ENCODE measurements around the gene CYP1A2.

DNA sequence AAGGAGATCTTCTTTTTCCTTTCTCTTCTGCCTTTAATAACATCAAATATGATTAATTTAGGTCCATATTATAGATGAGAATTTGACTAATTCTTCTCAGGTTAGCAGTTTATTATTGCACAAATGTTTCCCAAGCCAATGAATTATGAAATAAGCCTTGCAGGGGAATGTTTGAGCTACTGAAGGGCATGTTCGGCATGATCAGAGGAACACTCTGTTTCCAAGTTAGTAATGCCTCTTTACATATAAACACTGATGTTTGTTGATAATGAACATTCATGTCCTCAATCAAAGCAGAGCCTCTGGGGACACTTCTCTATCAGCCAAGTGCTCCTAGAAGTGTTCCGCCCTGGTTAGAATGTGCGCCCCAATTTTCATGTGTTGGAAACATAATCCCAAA is 13.3 kb upstream of the CYP1A2 start:
- TF ChIP-seq, protein P1, sequence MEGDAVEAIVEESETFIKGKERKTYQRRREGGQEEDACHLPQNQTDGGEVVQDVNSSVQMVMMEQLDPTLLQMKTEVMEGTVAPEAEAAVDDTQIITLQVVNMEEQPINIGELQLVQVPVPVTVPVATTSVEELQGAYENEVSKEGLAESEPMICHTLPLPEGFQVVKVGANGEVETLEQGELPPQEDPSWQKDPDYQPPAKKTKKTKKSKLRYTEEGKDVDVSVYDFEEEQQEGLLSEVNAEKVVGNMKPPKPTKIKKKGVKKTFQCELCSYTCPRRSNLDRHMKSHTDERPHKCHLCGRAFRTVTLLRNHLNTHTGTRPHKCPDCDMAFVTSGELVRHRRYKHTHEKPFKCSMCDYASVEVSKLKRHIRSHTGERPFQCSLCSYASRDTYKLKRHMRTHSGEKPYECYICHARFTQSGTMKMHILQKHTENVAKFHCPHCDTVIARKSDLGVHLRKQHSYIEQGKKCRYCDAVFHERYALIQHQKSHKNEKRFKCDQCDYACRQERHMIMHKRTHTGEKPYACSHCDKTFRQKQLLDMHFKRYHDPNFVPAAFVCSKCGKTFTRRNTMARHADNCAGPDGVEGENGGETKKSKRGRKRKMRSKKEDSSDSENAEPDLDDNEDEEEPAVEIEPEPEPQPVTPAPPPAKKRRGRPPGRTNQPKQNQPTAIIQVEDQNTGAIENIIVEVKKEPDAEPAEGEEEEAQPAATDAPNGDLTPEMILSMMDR (IDR thresholded peaks at IDR 0.05; ENCODE audit: borderline replicate concordance, extremely low read depth, low read length, poor library complexity, severe bottlenecking) = no peak
- TF ChIP-seq EZH2 (IDR thresholded peaks at IDR 0.05; ENCODE audit: borderline replicate concordance, low read depth, low read length, severe bottlenecking) = no peak

Measured in DND-41 (cell line).